GM12878 (cell line): ENCODE data around the gene CAPN14.

Experiments used
- ATF3 ChIP-seq: IDR thresholded peaks from 2 replicates; pipeline ENCODE4 v1.6.1; 2011; ENCODE audit warnings: low read depth, mild to moderate bottlenecking, low read length, moderate library complexity, borderline replicate concordance; ENCODE audit errors: extremely low read depth
- BRCA1 ChIP-seq: IDR thresholded peaks from 2 replicates; pipeline ENCODE4 v1.6.1; 2011; ENCODE audit warnings: low read depth, low read length, improper control_type of control experiment
- CHD2 ChIP-seq: IDR thresholded peaks from 2 replicates; pipeline ENCODE4 v1.6.1; 2011; ENCODE audit warnings: low read depth, low read length, improper control_type of control experiment, borderline replicate concordance
- CTCF ChIP-seq, 3 experiments: IDR thresholded peaks in 2 of 3; conservative IDR thresholded peaks in 1 of 3; 2 replicates each; pipeline ENCODE4 v1.5.1; 2011; ENCODE audit warnings: low read depth in 3 of 3, low read length in 3 of 3, mild to moderate bottlenecking in 3 of 3, control low read depth in 2 of 3, moderate library complexity in 2 of 3, inconsistent platforms in 1 of 3, mixed read lengths in 1 of 3; ENCODE audit not compliant: control insufficient read depth in 2 of 3, insufficient read depth in 1 of 3; ENCODE audit errors: extremely low read depth in 1 of 3
- FOXK2 ChIP-seq: fragments of 450-650 bp; IDR thresholded peaks from 2 replicates; pipeline ENCODE4 v1.6.1; 2017; ENCODE audit warnings: mild to moderate bottlenecking, moderate library complexity
- FOXM1 ChIP-seq: IDR thresholded peaks from 2 replicates; pipeline ENCODE4 v1.6.1; 2012; ENCODE audit warnings: low read depth, mild to moderate bottlenecking, inconsistent platforms, low read length, moderate library complexity
- JUND ChIP-seq: IDR thresholded peaks from 2 replicates; pipeline ENCODE4 v1.6.1; 2012; ENCODE audit warnings: low read depth, mild to moderate bottlenecking, low read length, improper control_type of control experiment, moderate library complexity
- POLR2A ChIP-seq: IDR thresholded peaks from 2 replicates; pipeline ENCODE4 v1.6.1; 2011; ENCODE audit warnings: low read depth, mild to moderate bottlenecking, low read length
- RAD21 ChIP-seq: IDR thresholded peaks from 2 replicates; pipeline ENCODE4 v1.6.1; 2011; ENCODE audit warnings: mild to moderate bottlenecking, low read depth, low read length, moderate library complexity; ENCODE audit not compliant: insufficient read depth
- RBBP5 ChIP-seq: fragments of 200-600 bp; sonication (generic); conservative IDR thresholded peaks from 2 replicates; pipeline ENCODE4 v1.6.1; 2016
- REST ChIP-seq: IDR thresholded peaks from 2 replicates; pipeline ENCODE4 v1.6.1; 2012; ENCODE audit warnings: mild to moderate bottlenecking, low read depth, low read length
- SRF ChIP-seq, 2 experiments: IDR thresholded peaks; 2 replicates each; pipeline ENCODE4 v1.6.1; 2011; ENCODE audit warnings: low read depth in 2 of 2, low read length in 2 of 2, mild to moderate bottlenecking in 1 of 2, moderate library complexity in 1 of 2
- TCF3 ChIP-seq: IDR thresholded peaks from 2 replicates; pipeline ENCODE4 v1.6.1; 2012; ENCODE audit warnings: low read depth, mild to moderate bottlenecking, low read length, borderline replicate concordance; ENCODE audit not compliant: insufficient read depth
- ZBTB33 ChIP-seq: fragments of 450-650 bp; IDR thresholded peaks from 2 replicates; pipeline ENCODE4 v1.6.1; 2017; ENCODE audit warnings: mild to moderate bottlenecking

GRCh38 chr2:31147645-31148044, 69.7 kb downstream of the CAPN14 start:
- no peak for TF ChIP-seq SRF (IDR thresholded peaks at IDR 0.05; ENCODE audit: low read depth in 2 of 2, low read length in 2 of 2)
- no peak for TF ChIP-seq CHD2
- no peak for TF ChIP-seq FOXK2
- no peak for TF ChIP-seq RBBP5
- no peak for TF ChIP-seq FOXM1
- no peak for TF ChIP-seq POLR2A
- TF ChIP-seq ZBTB33, result no peak
- no peak for TF ChIP-seq BRCA1
- TF ChIP-seq TCF3, result no peak
- TF ChIP-seq CTCF (IDR thresholded peaks at IDR 0.05 in 2 of 3, conservative IDR thresholded peaks at IDR 0.05 in 1 of 3; ENCODE audit: control insufficient read depth in 2 of 3, extremely low read depth in 1 of 3, insufficient read depth in 1 of 3, low read depth in 3 of 3, low read length in 3 of 3), result no peak
- no peak for TF ChIP-seq ATF3
- no peak for TF ChIP-seq RAD21
- no peak for TF ChIP-seq REST
- no peak for TF ChIP-seq JUND
